Measurements from ENCODE around the gene NUP188. TPM values are rescaled to one million over a fixed set of nuclear protein-coding genes. Genes with fewer than 3 reads are reported as not detected.
A peak's percentile ranks its signal among the peaks of the same experiment; 100 is the strongest.

NUP188 gene
- total and polyA plus RNA-seq, 2 experiments from 2014 or later, result 35.8 to 52.0 TPM

DNA sequence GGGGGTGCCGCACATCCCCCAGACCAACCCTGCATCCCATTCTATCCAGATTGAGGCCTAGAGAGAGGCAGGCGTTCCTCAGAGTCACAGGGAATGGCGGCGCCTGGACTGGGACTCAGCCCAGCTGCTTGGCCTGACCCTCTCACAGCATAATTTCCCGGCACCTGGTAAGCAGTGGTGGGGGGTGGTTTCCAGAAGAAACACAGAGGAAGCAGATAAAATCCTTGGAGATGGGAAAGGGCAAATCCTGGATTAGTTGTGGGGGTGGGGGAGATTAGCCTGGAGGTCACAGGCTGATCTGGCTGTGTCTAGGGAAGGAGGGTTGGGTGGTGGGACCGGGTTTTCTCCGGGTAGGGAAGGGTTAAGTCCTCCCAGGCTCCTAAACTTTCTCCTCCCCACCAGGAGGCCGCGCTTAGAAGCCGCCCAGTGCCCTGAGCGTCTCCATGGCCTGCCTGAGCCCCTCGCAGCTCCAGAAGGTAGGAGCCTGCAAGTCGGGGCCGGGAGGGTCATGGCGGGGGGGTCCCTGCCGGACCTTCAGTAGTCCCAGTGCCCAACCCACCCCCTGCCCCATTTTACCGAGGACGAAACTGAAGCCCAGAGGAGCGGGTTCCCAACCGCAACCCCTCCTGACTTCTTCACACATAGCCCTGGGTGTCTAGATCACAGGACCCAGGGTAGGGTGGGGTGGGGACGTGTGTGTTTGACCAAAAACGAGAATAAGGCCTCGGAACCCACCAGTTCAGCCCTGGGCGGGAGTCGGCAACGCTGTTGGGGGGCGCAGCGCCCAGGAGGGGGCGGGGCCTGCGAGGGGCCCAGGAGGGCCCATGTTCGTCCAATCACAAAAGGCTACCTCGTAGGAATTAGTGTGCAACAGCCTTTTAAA lies 25.4 kb upstream of the NUP188 start:
- H3K36me3 ChIP-seq, result no peaks in the 10 kb centered on the region
- peak overlapping the region; percentile 55 for H3K4me3 ChIP-seq
- H3K4me1 ChIP-seq (ENCODE audit: low read depth), result no peaks in the 10 kb centered on the region
- DNase-seq (ENCODE audit: low read depth in 1 of 2, low spot score in 1 of 2), result peak; percentile 83
- no peaks in the 10 kb centered on the region for H3K27me3 ChIP-seq
- no peaks in the 10 kb centered on the region for H3K9me3 ChIP-seq (ENCODE audit: low read depth)
- peak overlapping the region; percentile 92 for H3K27ac ChIP-seq
- peak; percentile 8 for TF ChIP-seq CTCF (IDR thresholded peaks at IDR 0.05; ENCODE audit: low read depth, low read length)

GRCh38 chr9:128923493-128923883 lies 24.0 kb upstream of the NUP188 start:
- no peak for TF ChIP-seq CTCF (IDR thresholded peaks at IDR 0.05; ENCODE audit: low read depth, low read length)
- Histone ChIP-seq H3K4me3 (no peak overlapping the region), H3K4me1 (ENCODE audit: low read depth) (no peaks in the 10 kb centered on the region)

DNA sequence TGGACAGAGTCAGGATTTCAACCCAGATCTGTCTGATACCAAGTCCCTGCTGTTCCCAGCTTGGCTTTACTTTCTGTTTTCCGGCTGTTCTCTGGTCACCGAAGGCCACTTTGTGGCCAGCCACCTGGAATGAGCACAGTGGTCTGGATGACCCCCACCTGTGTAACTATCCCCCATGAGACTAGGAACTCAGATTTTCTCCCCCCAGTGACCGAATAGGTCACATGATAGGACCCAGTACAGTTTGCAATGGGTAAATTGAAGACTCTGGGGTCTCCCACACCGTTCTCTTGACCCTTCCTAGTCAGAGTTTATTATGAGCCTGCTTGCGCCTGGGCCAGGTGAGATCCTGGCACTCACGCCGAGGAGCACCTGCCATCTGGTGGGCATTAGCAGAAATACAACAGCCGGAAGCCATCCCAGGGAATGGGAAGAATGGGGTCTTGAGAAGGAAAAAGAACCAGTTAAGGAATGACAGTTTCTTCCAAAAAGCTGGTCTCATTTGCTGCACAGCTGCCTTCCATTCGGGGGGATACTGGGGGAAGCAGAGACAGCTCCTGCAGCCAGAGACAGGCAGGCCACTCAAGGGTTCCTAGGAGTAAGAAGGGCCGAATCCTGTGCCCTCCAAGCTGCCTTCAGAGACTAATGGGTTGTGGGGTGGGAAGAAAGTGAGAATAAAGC lies 19.6 kb upstream of the NUP188 start:
- no peaks in the 10 kb centered on the region for H3K9me3 ChIP-seq (ENCODE audit: low read depth)
- no peaks in the 10 kb centered on the region for H3K27me3 ChIP-seq
- H3K4me1 ChIP-seq (ENCODE audit: low read depth), result no peaks in the 10 kb centered on the region
- H3K36me3 ChIP-seq, result no peaks in the 10 kb centered on the region
- peak; percentile 61 to 69 for DNase-seq (ENCODE audit: low read depth in 1 of 2, low spot score in 1 of 2)
- no peak overlapping the region for H3K4me3 ChIP-seq
- H3K27ac ChIP-seq, result no peak overlapping the region
- peak; percentile 86 for TF ChIP-seq CTCF (IDR thresholded peaks at IDR 0.05; ENCODE audit: low read depth, low read length)

More at GRCh38 chr9:128923493-128923883, 24.0 kb upstream of the NUP188 start:
- no peak for DNase-seq (ENCODE audit: low read depth in 1 of 2, low spot score in 1 of 2)
- Histone ChIP-seq H3K36me3 (no peaks in the 10 kb centered on the region), H3K9me3 (ENCODE audit: low read depth) (no peaks in the 10 kb centered on the region), H3K27ac (no peak overlapping the region), H3K27me3 (no peaks in the 10 kb centered on the region)

- H3K4me1 ChIP-seq (ENCODE audit: low read depth), result no peaks in the 10 kb centered on the region
- no peak overlapping the region for H3K27ac ChIP-seq
- H3K9me3 ChIP-seq (ENCODE audit: low read depth), result no peaks in the 10 kb centered on the region
- TF ChIP-seq CTCF (IDR thresholded peaks at IDR 0.05; ENCODE audit: low read depth, low read length), result no peak
- no peaks in the 10 kb centered on the region for H3K27me3 ChIP-seq
- no peak for DNase-seq (ENCODE audit: low read depth in 1 of 2, low spot score in 1 of 2)
- no peaks in the 10 kb centered on the region for H3K36me3 ChIP-seq
- no peak overlapping the region for H3K4me3 ChIP-seq
Measured at GRCh38 chr9:128928624-128929023, 18.9 kb upstream of the NUP188 start.

DNA sequence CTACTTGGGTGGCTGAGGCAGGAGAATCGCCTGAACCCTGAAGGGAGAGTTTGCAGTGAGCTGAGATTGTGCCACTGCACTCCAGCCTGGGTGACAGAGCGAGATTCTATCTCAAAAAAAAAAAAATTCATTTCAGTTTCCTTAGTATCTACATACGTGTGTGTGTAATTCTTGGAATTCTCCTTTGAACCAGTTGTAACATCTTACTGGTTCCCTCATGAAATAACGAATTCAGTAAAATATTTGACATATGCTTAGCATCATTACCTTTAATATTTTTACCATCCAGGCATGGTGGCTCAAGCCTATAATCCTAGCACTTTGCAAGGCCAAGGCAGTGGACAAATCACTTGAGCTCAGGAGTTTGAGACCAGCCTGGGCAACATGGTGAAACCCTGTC lies 17.9 kb upstream of the NUP188 start:
- Histone ChIP-seq H3K36me3 (no peaks in the 10 kb centered on the region), H3K27me3 (no peaks in the 10 kb centered on the region), H3K9me3 (ENCODE audit: low read depth) (no peaks in the 10 kb centered on the region), H3K4me3 (no peak overlapping the region), H3K27ac (no peak overlapping the region), H3K4me1 (ENCODE audit: low read depth) (no peaks in the 10 kb centered on the region)
- no peak for DNase-seq (ENCODE audit: low read depth in 1 of 2, low spot score in 1 of 2)
- no peak for TF ChIP-seq CTCF (IDR thresholded peaks at IDR 0.05; ENCODE audit: low read depth, low read length)

All from cardiac muscle cell (in vitro differentiated cells and primary cell).